Stomach (tissue), 19 donors: ENCODE data around the gene MAPRE3. TPM values are rescaled to one million over a fixed set of nuclear protein-coding genes. Genes with fewer than 3 reads are reported as not detected.
"Not testable (repeated sequence)": the region's sequence is repeated elsewhere in the genome, so short reads cannot be mapped to it uniquely, and the experiment has no call there.

Experiments
- DNase-seq, 2 donors: peaks; one replicate each; pipeline versions ENCODE4 v3.0.0 to v3.0.0-alpha.2; 2013 to 2019
- H3K27ac ChIP-seq, 5 donors: fragments of 200-600 bp in 4 of 5; sonication (generic) in 4 of 5; one replicate each; pipeline ENCODE4 v1.5.1; 2013 to 2019; ENCODE audit warnings: mild to moderate bottlenecking in 1 of 5, moderate library complexity in 1 of 5
- H3K27me3 ChIP-seq, 3 donors: fragments of 200-600 bp; sonication (generic); one replicate each; pipeline ENCODE4 v1.5.1; 2017 to 2019; ENCODE audit warnings: mixed run types in 1 of 3
- H3K36me3 ChIP-seq, 4 donors: fragments of 200-600 bp; sonication (generic); 1 replicate in 3 of 4; 2 replicates in 1 of 4; pipeline ENCODE4 v1.5.1; 2016 to 2019
- H3K4me1 ChIP-seq, 4 donors: fragments of 200-600 bp; sonication (generic); one replicate each; pipeline ENCODE4 v1.5.1; 2016 to 2019
- H3K4me3 ChIP-seq, 4 donors: fragments of 200-600 bp; sonication (generic) in 3 of 4; one replicate each; pipeline ENCODE4 v1.5.1; 2016 to 2019; ENCODE audit warnings: mild to moderate bottlenecking in 1 of 4
- H3K9me3 ChIP-seq, 4 donors: fragments of 200-600 bp; sonication (generic); one replicate each; pipeline ENCODE4 v1.5.1; 2016 to 2019
- CTCF ChIP-seq, 7 experiments: fragments of 450-650 bp in 4 of 7; fragments of 200-600 bp in 3 of 7; sonication (generic) in 3 of 7; IDR thresholded peaks; one replicate each; pipeline ENCODE4 v1.5.1; 2016 to 2019; ENCODE audit warnings: antibody characterized with exemption in 7 of 7, control low read depth in 2 of 7, mild to moderate bottlenecking in 1 of 7
- EP300 ChIP-seq: sonication (generic); formaldehyde crosslinking; IDR thresholded peaks from one replicate; pipeline ENCODE4 v1.6.1; 2017; ENCODE audit warnings: antibody characterized with exemption
- POLR2A ChIP-seq, 4 donors: fragments of 450-650 bp; IDR thresholded peaks; one replicate each; pipeline ENCODE4 v1.6.1; 2016; ENCODE audit warnings: antibody characterized with exemption in 4 of 4, control low read depth in 2 of 4, mild to moderate bottlenecking in 1 of 4, moderate library complexity in 1 of 4
- POLR2AphosphoS5 ChIP-seq, 3 donors: sonication (generic); formaldehyde crosslinking; IDR thresholded peaks; one replicate each; pipeline ENCODE4 v1.6.1; 2016; ENCODE audit warnings: antibody characterized with exemption in 3 of 3
- WGBS, 5 donors: extraction: QIAGEN DNeasy Blood & Tissue Kit in 3 of 5; methylation state at CpG; one replicate each; pipeline versions ENCODE4 v1.1.5 to v1.1.7; 2013 to 2018; 5-methylcytosine and 5-hydroxymethylcytosine counted together
- intact Hi-C: fragments of 100-400 bp; cut with DNase I; formaldehyde crosslinking; loops from one replicate; pipeline ENCODE4 v1.15.1; 2023; ENCODE audit warnings: low total_unique reads
- long read RNA-seq, 10 donors: transcript quantifications; one replicate each; lab custom pipeline, GENCODE V29; 2026
- polyA plus RNA-seq, 3 donors: library from polyadenylated mRNA; stranded (reverse); fragments of 200-250 nt; gene quantifications; one replicate each; pipeline ENCODE4 v1.2.3, GENCODE V29; 2013
- total RNA-seq, 5 donors: library from RNA; depleted of rRNA; stranded (reverse); fragments of >200 nt; gene quantifications; one replicate each; pipeline versions ENCODE4 v1.1.0 to v1.2.3, GENCODE V29; 2014 to 2016
- donor health status: healthy with polysubstance abuse.
- donor health status: Bipolar disorder and iron deficiency.
- donor health status: healthy.

MAPRE3 gene
- 10 to 100 TPM in 2 of 5 donors, 1 to 10 TPM in 3; 7.0 to 19.9 (median 9.9) TPM for total RNA-seq
- 10 to 100 TPM; 12.3 to 24.1 (median 14.8) TPM for polyA plus RNA-seq
- long read RNA-seq, donor 1, partial matches to known transcripts = 0 of 2 reads
- long read RNA-seq, donor 1, other reads (novel, unspliced or antisense) = 0 of 2 reads
- long read RNA-seq, donor 2, partial matches to known transcripts = 0 of 4 reads
- long read RNA-seq, donor 2, other reads (novel, unspliced or antisense) = 0 of 4 reads
- long read RNA-seq, donor 3, partial matches to known transcripts = 0 of 1 reads
- long read RNA-seq, donor 3, other reads (novel, unspliced or antisense) = 0 of 1 reads
- long read RNA-seq, donor 4, partial matches to known transcripts = 0 of 1 reads
- long read RNA-seq, donor 4, other reads (novel, unspliced or antisense) = 0 of 1 reads
- long read RNA-seq, donor 5, partial matches to known transcripts = 0 of 8 reads
- long read RNA-seq, donor 5, other reads (novel, unspliced or antisense) = 0 of 8 reads
- long read RNA-seq, donor 6 = 0 reads
- long read RNA-seq, donor 7, partial matches to known transcripts = 0 of 4 reads
- long read RNA-seq, donor 7, other reads (novel, unspliced or antisense) = 0 of 4 reads
- long read RNA-seq, donor 8, partial matches to known transcripts = 0 of 2 reads
- long read RNA-seq, donor 8, other reads (novel, unspliced or antisense) = 0 of 2 reads
- long read RNA-seq, donor 9, partial matches to known transcripts = 7 of 10 reads
- long read RNA-seq, donor 9, other reads (novel, unspliced or antisense) = 0 of 10 reads
- long read RNA-seq, donor 10 = 0 reads

- no peaks in the 10 kb centered on the region for H3K36me3 ChIP-seq
- H3K27me3 ChIP-seq = no peaks in the 10 kb centered on the region
- peak within 1 kb of the TSS; percentile 73 to 88 (median 78) for H3K4me3 ChIP-seq
- peaks cover 22 to 31% (median 27%) of the 10 kb centered on the region in 4 donors for H3K4me1 ChIP-seq
- H3K27ac ChIP-seq = peak within 1 kb of the TSS; percentile 35 to 90 (median 75)
- peak; percentile 82 to 95 for DNase-seq
- intact Hi-C loops = no loop called here
- TF ChIP-seq POLR2AphosphoS5 (IDR thresholded peaks at IDR 0.05) (peak in 1 of 3 donors; percentile 34), POLR2A (IDR thresholded peaks at IDR 0.05) (no peak), EP300 (no peak)
- 0 to 1% (median 1%) methylated on average over 27 to 69 of the region's 69 CpGs for WGBS, 5 donors
- no peaks in the 10 kb centered on the region for H3K9me3 ChIP-seq
Measured at GRCh38 chr2:26970244-26970927, at the start of gene MAPRE3. Gene MAPRE3, plus strand, starts transcription at chr2:26970637. Its CDS starts 51,582 bp downstream, at chr2:27022219.

DNA sequence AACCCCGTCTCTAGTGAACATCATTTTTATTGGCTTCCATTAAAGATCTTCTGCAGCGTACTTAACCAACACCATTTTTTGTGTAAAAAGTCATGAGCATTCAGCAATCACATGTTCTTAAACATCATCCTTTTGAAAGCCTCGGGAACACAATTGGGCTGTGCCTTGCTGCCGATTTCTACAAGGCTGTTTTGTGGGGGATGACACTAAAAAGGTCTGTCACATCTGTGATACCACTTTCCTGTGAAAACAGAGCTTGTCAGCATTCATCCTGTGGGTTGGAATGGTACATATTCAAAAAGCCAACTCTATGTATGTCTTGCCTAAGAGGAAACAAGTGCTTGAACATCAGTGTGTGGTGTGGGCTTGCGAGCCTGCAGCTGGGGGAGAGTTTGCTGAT, 49.1 kb upstream of the MAPRE3 start:
- Histone ChIP-seq H3K36me3 (no peaks in the 10 kb centered on the region), H3K4me1 (peaks cover 0 to 5% (median 0%) of the 10 kb centered on the region in 4 donors), H3K4me3 (no peak overlapping the region), H3K27me3 (peaks cover 0 to 34% (median 0%) of the 10 kb centered on the region in 3 donors), H3K9me3 (no peaks in the 10 kb centered on the region), H3K27ac (no peak overlapping the region)
- intact Hi-C loops = no loop called here
- 89 to 91% (median 89%) methylated on average over 5 of the region's 5 CpGs for WGBS, 5 donors
- no peak for TF ChIP-seq EP300
- TF ChIP-seq CTCF (IDR thresholded peaks at IDR 0.05) = no peak
- no peak for TF ChIP-seq POLR2A (IDR thresholded peaks at IDR 0.05)
- TF ChIP-seq POLR2AphosphoS5 (IDR thresholded peaks at IDR 0.05) = no peak
- no peak for DNase-seq

GRCh38 chr2:26922405-26923188, 47.8 kb upstream of the MAPRE3 start:
- H3K36me3 ChIP-seq = no peaks in the 10 kb centered on the region
- peak; percentile 40 to 79 for DNase-seq
- 8 to 14% (median 12%) methylated on average over 8 of the region's 8 CpGs for WGBS, 5 donors
- H3K4me1 ChIP-seq = peaks cover 0 to 5% (median 0%) of the 10 kb centered on the region in 4 donors
- no peak overlapping the region for H3K27ac ChIP-seq
- intact Hi-C loops = no loop called here
- TF ChIP-seq CTCF (IDR thresholded peaks at IDR 0.05) (peak in 4 of 7 experiments; percentile 11 to 46 (median 34)), POLR2A (IDR thresholded peaks at IDR 0.05) (no peak), EP300 (no peak), POLR2AphosphoS5 (IDR thresholded peaks at IDR 0.05) (no peak)
- peaks cover 0 to 24% (median 0%) of the 10 kb centered on the region in 3 donors for H3K27me3 ChIP-seq
- H3K4me3 ChIP-seq = no peak overlapping the region
- no peaks in the 10 kb centered on the region for H3K9me3 ChIP-seq

- H3K4me3 ChIP-seq, H3K4me1 ChIP-seq, H3K27ac ChIP-seq, H3K36me3 ChIP-seq, intact Hi-C loops, H3K9me3 ChIP-seq: not testable (repeated sequence)
- DNase-seq = peak in 1 of 2 donors; percentile 1
- 69 to 90% (median 84%) methylated on average over 1 of the region's 1 CpG for WGBS, 5 donors
- H3K27me3 ChIP-seq = peaks cover 0 to 24% (median 0%) of the 10 kb centered on the region in 3 donors
Measured at GRCh38 chr2:26923189-26923466, 47.3 kb upstream of the MAPRE3 start.
